Measurements from ENCODE around the gene IGF1R.

GRCh38 chr15:98711810-98712209, 63.5 kb downstream of the IGF1R start:
- TF ChIP-seq, protein P1, sequence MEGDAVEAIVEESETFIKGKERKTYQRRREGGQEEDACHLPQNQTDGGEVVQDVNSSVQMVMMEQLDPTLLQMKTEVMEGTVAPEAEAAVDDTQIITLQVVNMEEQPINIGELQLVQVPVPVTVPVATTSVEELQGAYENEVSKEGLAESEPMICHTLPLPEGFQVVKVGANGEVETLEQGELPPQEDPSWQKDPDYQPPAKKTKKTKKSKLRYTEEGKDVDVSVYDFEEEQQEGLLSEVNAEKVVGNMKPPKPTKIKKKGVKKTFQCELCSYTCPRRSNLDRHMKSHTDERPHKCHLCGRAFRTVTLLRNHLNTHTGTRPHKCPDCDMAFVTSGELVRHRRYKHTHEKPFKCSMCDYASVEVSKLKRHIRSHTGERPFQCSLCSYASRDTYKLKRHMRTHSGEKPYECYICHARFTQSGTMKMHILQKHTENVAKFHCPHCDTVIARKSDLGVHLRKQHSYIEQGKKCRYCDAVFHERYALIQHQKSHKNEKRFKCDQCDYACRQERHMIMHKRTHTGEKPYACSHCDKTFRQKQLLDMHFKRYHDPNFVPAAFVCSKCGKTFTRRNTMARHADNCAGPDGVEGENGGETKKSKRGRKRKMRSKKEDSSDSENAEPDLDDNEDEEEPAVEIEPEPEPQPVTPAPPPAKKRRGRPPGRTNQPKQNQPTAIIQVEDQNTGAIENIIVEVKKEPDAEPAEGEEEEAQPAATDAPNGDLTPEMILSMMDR (IDR thresholded peaks at IDR 0.05): no peak
- TF ChIP-seq POLR2A (IDR thresholded peaks at IDR 0.05): no peak
